ENCODE data around the gene MYCBP2. TPM values are rescaled to one million over a fixed set of nuclear protein-coding genes. Genes with fewer than 3 reads are reported as not detected.

The MYCBP2 gene
- total and polyA plus RNA-seq, 2 experiments from 2014 or later = 23.3 to 63.3 TPM

GRCh38 chr13:77040835-77041234, 286.1 kb downstream of the MYCBP2 start:
- no peaks in the 10 kb centered on the region for H3K9me2 ChIP-seq (replicated peaks; ENCODE audit: insufficient read depth)
- peaks cover 4% of the 10 kb centered on the region for H3K4me1 ChIP-seq (ENCODE audit: insufficient read depth)
- WGBS (ENCODE audit: low lambda C conversion rate, missing lambda C conversion rate) = 89% methylated on average over 9 of the region's 9 CpGs
- no peak overlapping the region for H3K4me2 ChIP-seq
- no peak overlapping the region for H3K27ac ChIP-seq
- no peaks in the 10 kb centered on the region for H4K20me1 ChIP-seq (ENCODE audit: insufficient read depth, poor library complexity, severe bottlenecking)
- H3K27me3 ChIP-seq = no peaks in the 10 kb centered on the region
- no peaks in the 10 kb centered on the region for H3K79me2 ChIP-seq
- no peak overlapping the region for H2AFZ ChIP-seq
- no peaks in the 10 kb centered on the region for H3K9me3 ChIP-seq (ENCODE audit: low read depth)
- H3K4me3 ChIP-seq = no peak overlapping the region
- H3K36me3 ChIP-seq (replicated peaks; ENCODE audit: insufficient read depth, low read depth) = no peaks in the 10 kb centered on the region
- no peak for TF ChIP-seq EZH2phosphoT487 (IDR thresholded peaks at IDR 0.05; ENCODE audit: low read depth, severe bottlenecking, unreplicated experiment)
- no peak for TF ChIP-seq EZH2 (IDR thresholded peaks at IDR 0.05; ENCODE audit: borderline replicate concordance)
- TF ChIP-seq CTCF (IDR thresholded peaks at IDR 0.05; ENCODE audit: poor library complexity) = no peak
- DNase-seq (ENCODE audit: low spot score) = no peak

GRCh38 chr13:77040076-77040475, 286.8 kb downstream of the MYCBP2 start:
- Histone ChIP-seq H4K20me1 (ENCODE audit: insufficient read depth, poor library complexity, severe bottlenecking) (no peaks in the 10 kb centered on the region), H3K36me3 (replicated peaks; ENCODE audit: insufficient read depth, low read depth) (no peaks in the 10 kb centered on the region), H3K4me1 (ENCODE audit: insufficient read depth) (peaks cover 4% of the 10 kb centered on the region), H3K4me2 (no peak overlapping the region), H3K9me3 (ENCODE audit: low read depth) (no peaks in the 10 kb centered on the region), H2AFZ (no peak overlapping the region), H3K27me3 (no peaks in the 10 kb centered on the region), H3K79me2 (no peaks in the 10 kb centered on the region), H3K4me3 (no peak overlapping the region), H3K27ac (no peak overlapping the region), H3K9me2 (replicated peaks; ENCODE audit: insufficient read depth) (no peaks in the 10 kb centered on the region)
- TF ChIP-seq EZH2 (IDR thresholded peaks at IDR 0.05; ENCODE audit: borderline replicate concordance) (no peak), CTCF (IDR thresholded peaks at IDR 0.05; ENCODE audit: poor library complexity) (no peak), EZH2phosphoT487 (IDR thresholded peaks at IDR 0.05; ENCODE audit: low read depth, severe bottlenecking, unreplicated experiment) (no peak)
- DNase-seq (ENCODE audit: low spot score) = no peak
- WGBS (ENCODE audit: low lambda C conversion rate, missing lambda C conversion rate) = 98% methylated on average over 7 of the region's 7 CpGs

GRCh38 chr13:77038907-77039480, 287.9 kb downstream of the MYCBP2 start:
- Histone ChIP-seq H3K9me3 (ENCODE audit: low read depth) (no peaks in the 10 kb centered on the region), H3K36me3 (replicated peaks; ENCODE audit: insufficient read depth, low read depth) (no peaks in the 10 kb centered on the region), H4K20me1 (ENCODE audit: insufficient read depth, poor library complexity, severe bottlenecking) (no peaks in the 10 kb centered on the region), H2AFZ (no peak overlapping the region), H3K9me2 (replicated peaks; ENCODE audit: insufficient read depth) (no peaks in the 10 kb centered on the region), H3K27ac (no peak overlapping the region), H3K4me3 (no peak overlapping the region), H3K79me2 (no peaks in the 10 kb centered on the region), H3K4me2 (no peak overlapping the region), H3K4me1 (ENCODE audit: insufficient read depth) (peaks cover 4% of the 10 kb centered on the region), H3K27me3 (no peaks in the 10 kb centered on the region)
- TF ChIP-seq CTCF (IDR thresholded peaks at IDR 0.05; ENCODE audit: poor library complexity) = no peak
- no peak for TF ChIP-seq EZH2phosphoT487 (IDR thresholded peaks at IDR 0.05; ENCODE audit: low read depth, severe bottlenecking, unreplicated experiment)
- no peak for TF ChIP-seq EZH2 (IDR thresholded peaks at IDR 0.05; ENCODE audit: borderline replicate concordance)
- DNase-seq (ENCODE audit: low spot score) = no peak
- 63% methylated on average over 5 of the region's 5 CpGs for WGBS (ENCODE audit: low lambda C conversion rate, missing lambda C conversion rate)

Measured in hepatocyte (in vitro differentiated cells).